GM18517 (cell line): Measurements from ENCODE around the gene EML4.
"Not testable (repeated sequence)": the region's sequence is repeated elsewhere in the genome, so short reads cannot be mapped to it uniquely, and the experiment has no call there.

Experiments used
- ATAC-seq: cut with Tn5 transposase; IDR thresholded peaks from one replicate; pipeline ENCODE4 v1.9.1; 2021; ENCODE audit warnings: mild to moderate bottlenecking, moderate library complexity; ENCODE audit not compliant: unreplicated experiment

Gene EML4

GRCh38 chr2:42327125-42327524, 158.0 kb downstream of the EML4 start:
- no peak for ATAC-seq

- no peak for ATAC-seq
These were observed 159.1 kb downstream of the EML4 start for GRCh38 chr2:42328148-42328833.

DNA sequence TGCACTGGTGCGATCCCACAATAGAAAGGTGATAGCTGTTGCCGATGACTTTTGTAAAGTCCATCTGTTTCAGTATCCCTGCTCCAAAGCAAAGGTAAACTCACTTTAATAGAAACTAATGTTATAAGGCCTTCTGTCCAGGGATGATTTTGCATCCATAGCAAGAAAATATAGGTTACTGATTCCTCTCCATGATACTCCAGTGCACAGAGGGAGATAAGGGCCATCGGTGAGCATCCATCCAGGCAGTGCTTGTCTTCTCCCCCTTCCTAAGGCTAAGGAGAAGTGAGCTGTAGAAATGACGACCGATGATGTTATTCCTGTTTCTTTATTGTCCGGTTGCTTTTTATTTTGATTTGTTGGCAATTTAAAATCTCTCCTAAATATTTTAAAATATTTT, 159.8 kb downstream of the EML4 start:
- no peak for ATAC-seq

DNA sequence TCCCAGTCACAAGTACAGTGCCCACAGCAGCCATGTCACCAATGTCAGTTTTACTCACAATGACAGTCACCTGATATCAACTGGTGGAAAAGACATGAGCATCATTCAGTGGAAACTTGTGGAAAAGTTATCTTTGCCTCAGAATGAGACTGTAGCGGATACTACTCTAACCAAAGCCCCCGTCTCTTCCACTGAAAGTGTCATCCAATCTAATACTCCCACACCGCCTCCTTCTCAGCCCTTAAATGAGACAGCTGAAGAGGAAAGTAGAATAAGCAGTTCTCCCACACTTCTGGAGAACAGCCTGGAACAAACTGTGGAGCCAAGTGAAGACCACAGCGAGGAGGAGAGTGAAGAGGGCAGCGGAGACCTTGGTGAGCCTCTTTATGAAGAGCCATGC, 160.6 kb downstream of the EML4 start:
- ATAC-seq = no peak

GRCh38 chr2:42331569-42332284, 162.6 kb downstream of the EML4 start:
- no peak for ATAC-seq

DNA sequence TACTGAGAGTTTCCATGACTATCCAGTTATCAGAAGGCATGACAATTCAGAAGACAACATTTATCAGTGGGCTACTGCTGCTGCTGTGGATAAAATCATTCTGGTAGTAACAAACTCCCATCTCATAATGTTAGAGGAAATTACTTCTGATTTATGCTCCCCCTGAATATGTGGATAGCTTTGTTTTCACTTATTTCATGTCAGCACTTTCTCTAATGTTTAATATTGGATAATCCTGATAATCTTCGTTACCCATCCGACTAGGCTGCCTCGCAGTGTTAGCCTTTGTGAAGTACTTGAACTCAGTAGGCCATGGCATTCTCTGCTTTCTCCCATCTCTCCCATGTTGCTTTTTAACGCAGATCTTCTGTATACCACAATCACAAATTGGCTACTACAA, 163.4 kb downstream of the EML4 start:
- ATAC-seq = no peak

- no peak for ATAC-seq
These were observed 164.4 kb downstream of the EML4 start for GRCh38 chr2:42333579-42333978.

- no peak for ATAC-seq
These were observed 165.1 kb downstream of the EML4 start for GRCh38 chr2:42334220-42334619.

GRCh38 chr2:42334865-42335264, 165.7 kb downstream of the EML4 start:
- not testable (repeated sequence) for ATAC-seq

DNA sequence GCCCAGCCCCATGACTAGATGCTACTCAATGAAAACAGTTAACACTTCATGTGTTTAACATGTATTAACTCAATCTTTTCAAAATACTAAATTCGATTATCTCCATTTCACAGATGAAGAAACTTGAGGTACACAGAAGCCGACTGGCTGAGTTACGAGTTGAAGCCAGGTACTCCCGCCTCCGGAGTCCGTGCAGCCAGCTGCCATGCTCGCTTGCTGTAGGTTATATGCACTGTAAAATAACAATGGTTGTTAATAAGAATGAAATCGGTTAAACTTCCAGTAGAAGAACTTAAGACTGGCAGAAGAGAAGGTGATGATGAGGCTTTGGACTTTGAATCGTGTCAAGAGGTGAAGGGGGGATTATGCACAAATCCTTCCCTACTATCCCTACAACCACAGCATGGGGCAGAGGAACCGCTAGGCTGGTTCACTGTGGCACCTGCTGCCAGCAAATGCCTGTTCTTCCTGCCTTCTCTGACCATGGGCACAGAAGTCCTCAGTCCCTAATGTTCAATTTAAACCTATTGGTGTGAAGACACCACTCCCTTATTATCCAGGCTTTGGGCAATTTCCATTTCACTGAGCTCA, 166.5 kb downstream of the EML4 start:
- ATAC-seq = no peak

DNA sequence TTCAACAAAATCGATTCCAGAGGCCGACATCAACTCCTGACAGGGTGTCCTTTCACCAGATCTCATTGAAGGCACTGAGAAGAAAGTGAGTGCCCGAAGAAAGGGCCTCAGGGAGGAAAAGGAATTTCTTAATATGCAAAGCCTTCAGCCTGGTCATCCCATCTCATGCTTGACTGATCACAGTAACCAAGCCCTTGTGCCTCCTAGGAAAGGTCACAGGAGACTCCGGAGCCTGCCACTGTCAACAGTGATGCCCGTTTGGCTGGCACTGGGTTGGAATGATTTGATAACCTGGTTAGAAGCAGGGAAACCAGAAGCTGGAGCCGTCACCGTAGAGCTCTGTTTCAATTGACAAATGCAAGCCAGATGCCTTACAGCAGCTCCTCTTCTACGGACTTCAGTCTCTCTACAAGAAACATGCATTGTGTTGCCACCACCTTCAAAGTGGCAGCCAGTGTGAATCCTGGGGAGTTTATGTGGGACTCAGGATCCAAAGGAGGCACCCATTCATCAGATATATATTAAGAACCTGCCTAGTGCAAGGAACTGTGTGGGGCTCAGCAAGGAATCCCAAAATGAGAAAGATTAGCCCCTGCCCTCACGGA, 167.3 kb downstream of the EML4 start:
- no peak for ATAC-seq

- ATAC-seq = no peak
These were observed 168.2 kb downstream of the EML4 start for GRCh38 chr2:42337356-42337820.

- ATAC-seq = no peak
These were observed 168.9 kb downstream of the EML4 start for GRCh38 chr2:42337846-42338566.

GRCh38 chr2:42338567-42339190, 169.5 kb downstream of the EML4 start:
- ATAC-seq = no peak

- no peak for ATAC-seq
These were observed 170.2 kb downstream of the EML4 start for GRCh38 chr2:42339191-42339912.

DNA sequence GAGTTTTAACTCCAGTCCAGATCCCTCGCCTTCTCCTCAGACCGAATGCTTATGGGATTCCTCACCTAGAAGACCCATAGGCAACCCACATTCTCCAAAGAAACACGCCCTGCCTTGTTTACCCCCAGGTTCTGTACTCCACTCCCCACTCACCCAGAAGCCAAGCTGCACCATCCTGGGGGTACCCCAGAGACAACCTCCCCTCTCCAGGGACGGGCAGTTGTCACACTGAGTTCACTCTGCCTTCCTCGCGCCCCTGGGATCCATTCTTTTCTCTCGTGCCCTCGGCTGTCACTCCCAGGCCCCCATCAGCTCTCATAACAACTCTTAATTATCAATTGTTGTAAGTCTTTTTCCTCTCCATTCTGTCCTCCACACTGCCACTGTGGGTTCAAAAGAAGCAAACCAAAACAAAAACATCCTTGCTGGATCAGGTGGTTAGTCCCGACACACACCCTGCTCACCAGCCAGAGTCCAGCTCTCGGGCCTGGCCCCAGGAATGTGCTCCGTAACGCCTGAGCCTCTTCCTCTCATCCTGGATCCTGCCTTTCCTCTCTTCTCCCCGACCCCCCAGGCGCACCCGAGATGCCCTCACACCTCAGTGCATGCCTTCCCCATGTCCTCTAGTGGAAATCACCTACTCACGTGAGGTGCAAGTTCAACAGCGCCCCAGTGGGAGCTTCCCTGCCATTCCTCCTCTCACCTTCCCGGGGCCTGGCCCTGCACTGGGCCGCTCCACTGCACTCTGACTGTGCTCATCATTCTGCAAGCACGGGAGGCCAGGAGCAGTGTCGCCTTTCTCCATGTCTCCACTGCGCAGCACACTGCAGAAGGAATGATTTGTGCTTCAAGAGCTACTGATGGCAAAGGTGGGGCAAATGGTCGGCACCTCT, 171.1 kb downstream of the EML4 start:
- no peak for ATAC-seq

- ATAC-seq = no peak
These were observed 171.9 kb downstream of the EML4 start for GRCh38 chr2:42340938-42341636.

DNA sequence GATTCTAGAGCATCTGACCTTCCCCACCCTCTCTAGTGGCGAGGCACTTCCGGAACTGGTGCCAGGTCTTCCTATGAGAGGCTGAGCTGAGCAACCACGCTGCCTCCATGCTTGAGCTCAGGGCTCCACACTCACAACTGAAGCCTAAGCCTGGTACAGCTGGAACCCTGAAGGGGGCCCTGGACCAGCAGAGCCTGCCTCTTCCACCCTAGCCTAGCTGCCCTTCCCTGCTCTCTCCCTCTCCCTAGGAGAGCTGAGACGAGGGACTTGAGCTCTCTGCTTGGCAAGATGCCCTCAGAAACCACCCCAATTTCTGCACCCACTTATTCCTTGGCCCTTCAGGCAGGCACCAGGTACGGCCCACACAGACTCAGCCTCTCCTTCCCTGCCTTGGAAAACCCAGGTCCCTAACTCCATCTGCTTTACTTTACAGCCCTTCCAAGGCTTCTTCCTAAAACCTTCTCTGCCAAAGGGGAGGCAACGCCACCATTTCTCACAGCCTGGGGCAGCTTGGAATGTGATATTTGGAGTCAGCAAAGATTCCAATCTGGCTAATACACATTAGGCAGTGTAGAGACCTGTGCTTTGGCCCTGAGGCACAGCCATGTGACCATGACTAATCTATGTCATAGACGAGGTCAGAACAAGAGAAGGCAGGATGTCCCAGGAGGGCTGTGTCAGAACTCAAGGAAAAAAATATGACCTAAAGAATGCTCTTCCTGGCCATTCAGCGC, 173.1 kb downstream of the EML4 start:
- ATAC-seq = no peak
